Panc1 (cell line): ENCODE measurements around the gene RMC1. TPM values are rescaled to one million over a fixed set of nuclear protein-coding genes. Genes with fewer than 3 reads are reported as not detected.

Experiments
- ATAC-seq: fragments of 200-7000 bp; cut with Tn5 transposase; 2 replicates; pipeline ENCODE4 v1.9.1; 2020; ENCODE audit warnings: mild to moderate bottlenecking, moderate library complexity
- BruUV-seq: library from RNA; stranded (reverse); fragments of 400-500 nt; replicated peaks from 2 replicates; lab custom pipeline; 2021; lab: Mats Ljungman, UMichigan
- CTCF ChIA-PET: fragments of 300-600 bp; sonication (Branson Sonifier 250); formaldehyde crosslinking; loops from one replicate; lab custom pipeline; 2022; ENCODE audit warnings: antibody characterized with exemption; lab: Charles Lee
- POLR2A ChIA-PET: fragments of 300-600 bp; sonication (Branson Sonifier 250); formaldehyde crosslinking; loops from one replicate; lab custom pipeline; 2022; ENCODE audit warnings: antibody characterized with exemption; lab: Charles Lee
- DNase-seq: peaks from one replicate; pipeline ENCODE4 v3.0.0-alpha.2; 2010; ENCODE audit warnings: low read depth, low spot score
- H3K27ac ChIP-seq: 2 replicates; pipeline ENCODE4 v1.5.1; 2011; ENCODE audit warnings: mild to moderate bottlenecking, low read length, inconsistent platforms
- H3K27me3 ChIP-seq: fragments of 200-500 bp; sonication (Bioruptor generic); 2 replicates; pipeline ENCODE4 v1.6.0; 2014; ENCODE audit warnings: low read length, inconsistent platforms; ENCODE audit not compliant: control insufficient read depth, insufficient read depth
- H3K36me3 ChIP-seq: fragments of 200-500 bp; sonication (Bioruptor generic); 2 replicates; pipeline ENCODE4 v1.5.1; 2014; ENCODE audit warnings: inconsistent platforms, mild to moderate bottlenecking, low read length, moderate library complexity; ENCODE audit not compliant: control insufficient read depth, insufficient read depth
- H3K4me1 ChIP-seq: 2 replicates; pipeline ENCODE4 v1.5.1; 2011; ENCODE audit warnings: inconsistent platforms, mild to moderate bottlenecking, low read length, moderate library complexity; ENCODE audit not compliant: control insufficient read depth, insufficient read depth
- H3K4me3 ChIP-seq, 2 experiments: 2 replicates each; pipeline ENCODE4 v1.5.1; 2011 to 2012; ENCODE audit warnings: low read depth in 2 of 2, low read length in 2 of 2, mild to moderate bottlenecking in 2 of 2, inconsistent platforms in 1 of 2, moderate library complexity in 1 of 2
- H3K9me3 ChIP-seq: fragments of 200-500 bp; sonication (Bioruptor generic); 2 replicates; pipeline ENCODE4 v1.5.1; 2014; ENCODE audit warnings: low read depth, mild to moderate bottlenecking, inconsistent platforms, low read length, moderate library complexity; ENCODE audit not compliant: control insufficient read depth, insufficient read depth
- CTCF ChIP-seq: fragments of 450-650 bp; IDR thresholded peaks from 2 replicates; pipeline ENCODE4 v1.5.1; 2017; ENCODE audit warnings: mild to moderate bottlenecking
- POLR2AphosphoS5 ChIP-seq: IDR thresholded peaks from 2 replicates; pipeline ENCODE4 v1.6.1; 2012; ENCODE audit warnings: mild to moderate bottlenecking, low read depth, low read length, moderate library complexity
- REST ChIP-seq, 2 experiments: IDR thresholded peaks; 2 replicates each; pipeline ENCODE4 v1.6.1; 2011 to 2012; ENCODE audit warnings: low read depth in 2 of 2, control low read depth in 1 of 2, low read length in 1 of 2, mild to moderate bottlenecking in 1 of 2, moderate library complexity in 1 of 2; ENCODE audit not compliant: insufficient read depth in 1 of 2
- SIN3A ChIP-seq: IDR thresholded peaks from 2 replicates; pipeline ENCODE4 v1.6.1; 2012; ENCODE audit warnings: low read depth, mild to moderate bottlenecking, low read length, moderate library complexity, borderline replicate concordance; ENCODE audit not compliant: insufficient read depth
- TCF7L2 ChIP-seq: IDR thresholded peaks from 2 replicates; pipeline ENCODE4 v1.6.1; 2011; ENCODE audit warnings: mild to moderate bottlenecking, low read depth, low read length, inconsistent platforms
- in situ Hi-C: cut with HindIII; loops from 2 replicates; pipeline ENCODE4 v1.10.0; 2016; ENCODE audit warnings: low sequenced_read_pairs, low pct_unique_long_range_greater_than_20kb
- intact Hi-C: fragments of 100-400 bp; cut with micrococcal nuclease; formaldehyde crosslinking; loops from one replicate; pipeline ENCODE4 v1.10.0; 2022; ENCODE audit not compliant: unreplicated experiment
- total RNA-seq: library from RNA; stranded (reverse); gene quantifications from one replicate; pipeline ENCODE4 v1.2.1, GENCODE V29; 2021; ENCODE audit not compliant: unreplicated experiment

The RMC1 gene
- total RNA-seq, 1 experiment from 2014 or later, result 57.4 TPM

GRCh38 chr18:23572012-23572411, 68.7 kb downstream of the RMC1 start:
- CTCF ChIA-PET, result no interaction called here
- in situ Hi-C loops, result no loop called here
- ATAC-seq (no peak), DNase-seq (no peak)
- BruUV-seq, result no TSS peak
- Histone ChIP-seq H3K4me1 (no peaks in the 10 kb centered on the region), H3K27ac (no peak overlapping the region), H3K9me3 (no peaks in the 10 kb centered on the region), H3K36me3 (peaks cover 31% of the 10 kb centered on the region), H3K4me3 (no peak overlapping the region), H3K27me3 (no peaks in the 10 kb centered on the region)
- POLR2A ChIA-PET, result no interaction called here
- TF ChIP-seq POLR2AphosphoS5 (no peak), CTCF (no peak), TCF7L2 (no peak), SIN3A (no peak), REST (IDR thresholded peaks at IDR 0.05; ENCODE audit: insufficient read depth in 1 of 2, low read depth in 2 of 2, low read length in 1 of 2) (no peak)
- intact Hi-C loops, result no loop called here

GRCh38 chr18:23572570-23572969, 69.3 kb downstream of the RMC1 start:
- H3K4me1 ChIP-seq, result no peaks in the 10 kb centered on the region
- no peak overlapping the region for H3K4me3 ChIP-seq
- no peaks in the 10 kb centered on the region for H3K27me3 ChIP-seq
- BruUV-seq, result no TSS peak
- CTCF ChIA-PET, result no interaction called here
- TF ChIP-seq TCF7L2 (no peak), CTCF (no peak), SIN3A (no peak), REST (IDR thresholded peaks at IDR 0.05; ENCODE audit: insufficient read depth in 1 of 2, low read depth in 2 of 2, low read length in 1 of 2) (no peak), POLR2AphosphoS5 (no peak)
- in situ Hi-C loops (no loop called here), intact Hi-C loops (no loop called here)
- POLR2A ChIA-PET, result no interaction called here
- ATAC-seq (no peak), DNase-seq (no peak)
- no peaks in the 10 kb centered on the region for H3K9me3 ChIP-seq
- no peak overlapping the region for H3K27ac ChIP-seq
- H3K36me3 ChIP-seq, result peaks cover 28% of the 10 kb centered on the region
